Psoas muscle (tissue), 8 donors: ENCODE measurements around the gene RBM18. TPM values are rescaled to one million over a fixed set of nuclear protein-coding genes. Genes with fewer than 3 reads are reported as not detected.

Experiments
- ATAC-seq, 4 donors: fragments of 200-7000 bp; cut with Tn5 transposase; one replicate each; pipeline ENCODE4 v1.9.1; 2020; ENCODE audit warnings: moderate library complexity in 3 of 4, mild to moderate bottlenecking in 2 of 4
- DNase-seq, 2 donors: peaks; one replicate each; pipeline ENCODE4 v3.0.0-alpha.2; 2020
- H3K27ac ChIP-seq: fragments of 200-600 bp; one replicate; pipeline ENCODE4 v1.8.0; 2022
- H3K27me3 ChIP-seq, 3 donors: fragments of 200-600 bp in 1 of 3; one replicate each; pipeline versions ENCODE4 v1.6.1 to v1.8.0; 2013 to 2022; ENCODE audit warnings: low read length in 2 of 3, mild to moderate bottlenecking in 2 of 3, moderate library complexity in 1 of 3; ENCODE audit not compliant: insufficient read depth in 3 of 3
- H3K36me3 ChIP-seq, 2 donors: fragments of 200-600 bp in 1 of 2; one replicate each; pipeline versions ENCODE4 v1.6.1 to v1.8.0; 2013 to 2022; ENCODE audit warnings: low read depth in 1 of 2, mild to moderate bottlenecking in 1 of 2, moderate library complexity in 1 of 2; ENCODE audit not compliant: insufficient read depth in 1 of 2
- H3K4me1 ChIP-seq: fragments of 200-600 bp; one replicate; pipeline ENCODE4 v1.8.0; 2022
- H3K4me3 ChIP-seq: fragments of 200-600 bp; one replicate; pipeline ENCODE4 v1.8.0; 2022; ENCODE audit warnings: mild to moderate bottlenecking
- H3K9me3 ChIP-seq: fragments of 200-600 bp; one replicate; pipeline ENCODE4 v1.8.0; 2022
- WGBS, 3 donors: extraction: QIAGEN DNeasy Blood & Tissue Kit; methylation state at CpG; one replicate each; pipeline versions ENCODE4 v1.1.6 to v1.1.7; 2013; 5-methylcytosine and 5-hydroxymethylcytosine counted together
- intact Hi-C, 2 donors: fragments of 100-400 bp; cut with DNase I; formaldehyde crosslinking; loops; one replicate each; pipeline versions ENCODE4 v1.11.0 to v1.14.2; 2022
- polyA plus RNA-seq, 3 donors: library from polyadenylated mRNA; stranded (reverse); fragments of 200-250 nt; gene quantifications; one replicate each; pipeline ENCODE4 v1.2.3, GENCODE V29; 2013
- total RNA-seq, 4 donors: library from RNA; stranded (reverse); fragmentation: NEBNext Ultra II Directional in 2 of 4; extraction: Animal tissue kit (Norgen Biotek cat#: 25700) in 2 of 4; gene quantifications; one replicate each; pipeline versions ENCODE4 v1.2.1 to v1.2.4, GENCODE V29; 2021 to 2023
- TF ChIP-seq, protein P1 (sequence below): fragments of 200-600 bp; IDR thresholded peaks from one replicate; pipeline ENCODE4 v1.8.0; 2022; ENCODE audit warnings: antibody characterized with exemption
- donor health status: healthy with polysubstance abuse.
- donor health status: DM: no; HTN: no; CAD: no; lungs with moderate emphysema.
- donor health status: Bipolar disorder and iron deficiency.
- donor health status: healthy.
- donor health status: DM: yes; HTN: yes; CAD: no.
- donor health status: DM: no; HTN: no; CAD: no.
- donor health status: DM: no; HTN: no; CAD: no.
- donor health status: DM: yes; HTN: yes; CAD: no.

RBM18 gene
- total and polyA plus RNA-seq, 7 donors = 16.8 to 41.7 (median 33.7) TPM

DNA sequence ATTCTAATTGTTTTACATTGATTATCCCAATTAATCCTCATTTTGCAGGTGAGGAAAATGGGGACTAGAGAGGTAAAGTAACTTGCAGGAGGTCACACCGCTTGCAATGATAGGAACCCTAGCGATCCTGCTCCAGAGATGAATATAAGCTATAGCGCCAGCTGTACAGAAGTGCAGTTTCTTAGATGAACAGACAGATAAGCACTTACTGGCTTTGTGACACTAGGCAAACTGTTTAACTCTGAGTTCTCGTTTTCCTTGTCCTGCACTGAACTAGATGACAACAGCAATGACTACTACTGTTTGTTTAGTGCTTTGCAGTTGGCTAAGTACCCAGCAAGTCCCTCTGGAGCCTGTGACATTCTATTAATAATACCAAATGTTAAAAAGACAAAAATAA lies 47.0 kb downstream of the RBM18 start:
- DNase-seq = no peak
- TF ChIP-seq, protein P1, sequence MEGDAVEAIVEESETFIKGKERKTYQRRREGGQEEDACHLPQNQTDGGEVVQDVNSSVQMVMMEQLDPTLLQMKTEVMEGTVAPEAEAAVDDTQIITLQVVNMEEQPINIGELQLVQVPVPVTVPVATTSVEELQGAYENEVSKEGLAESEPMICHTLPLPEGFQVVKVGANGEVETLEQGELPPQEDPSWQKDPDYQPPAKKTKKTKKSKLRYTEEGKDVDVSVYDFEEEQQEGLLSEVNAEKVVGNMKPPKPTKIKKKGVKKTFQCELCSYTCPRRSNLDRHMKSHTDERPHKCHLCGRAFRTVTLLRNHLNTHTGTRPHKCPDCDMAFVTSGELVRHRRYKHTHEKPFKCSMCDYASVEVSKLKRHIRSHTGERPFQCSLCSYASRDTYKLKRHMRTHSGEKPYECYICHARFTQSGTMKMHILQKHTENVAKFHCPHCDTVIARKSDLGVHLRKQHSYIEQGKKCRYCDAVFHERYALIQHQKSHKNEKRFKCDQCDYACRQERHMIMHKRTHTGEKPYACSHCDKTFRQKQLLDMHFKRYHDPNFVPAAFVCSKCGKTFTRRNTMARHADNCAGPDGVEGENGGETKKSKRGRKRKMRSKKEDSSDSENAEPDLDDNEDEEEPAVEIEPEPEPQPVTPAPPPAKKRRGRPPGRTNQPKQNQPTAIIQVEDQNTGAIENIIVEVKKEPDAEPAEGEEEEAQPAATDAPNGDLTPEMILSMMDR = no peak
- no peak for ATAC-seq
- 86 to 96% (median 87%) methylated on average over 4 of the region's 4 CpGs for WGBS, 3 donors
- no peak overlapping the region for H3K27ac ChIP-seq
- intact Hi-C loops = loop anchor here in 1 of 2 donors (10.0 kb wide), 1 partner anchor 127 kb away; no protein-coding TSS in a partner anchor
- H3K4me1 ChIP-seq = peaks cover 20% of the 10 kb centered on the region
- no peak overlapping the region for H3K4me3 ChIP-seq
- H3K27me3 ChIP-seq = peaks cover 0 to 96% (median 35%) of the 10 kb centered on the region in 3 donors
- H3K36me3 ChIP-seq = no peaks in the 10 kb centered on the region
- no peaks in the 10 kb centered on the region for H3K9me3 ChIP-seq

DNA sequence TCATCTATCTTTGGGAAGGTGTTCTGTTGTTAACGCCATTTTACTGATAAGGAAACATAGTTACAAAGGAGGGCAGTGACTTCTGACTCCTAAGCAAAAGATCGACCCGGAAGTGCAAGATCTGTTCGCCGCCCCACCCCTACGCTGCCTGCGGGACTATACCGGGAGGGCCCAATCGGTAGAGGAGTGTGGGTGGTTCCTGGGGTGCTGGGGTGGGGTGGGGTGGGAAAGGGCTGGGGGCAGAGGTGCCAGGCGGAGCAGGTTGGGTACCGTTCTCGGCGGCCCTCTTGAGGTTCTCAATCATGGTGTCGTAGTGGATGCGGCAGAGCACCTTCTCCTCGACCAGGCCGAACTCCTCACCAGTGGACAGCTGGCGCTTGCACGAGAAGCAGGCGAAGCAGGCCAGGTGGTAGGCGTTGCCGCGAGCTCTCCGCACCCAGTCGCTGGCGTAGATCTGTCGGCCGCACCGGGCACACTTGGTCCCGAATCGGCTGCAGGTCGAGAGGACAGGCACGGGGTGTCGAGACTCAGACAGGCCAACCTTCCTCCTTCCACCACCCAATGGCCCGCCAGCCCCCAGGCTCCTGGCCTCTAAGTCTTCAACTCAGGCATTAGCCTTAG lies 47.7 kb downstream of the RBM18 start:
- intact Hi-C loops = loop anchor here in 1 of 2 donors (10.0 kb wide), 1 partner anchor 128 kb away; no protein-coding TSS in a partner anchor
- Histone ChIP-seq H3K27ac (no peak overlapping the region), H3K36me3 (no peaks in the 10 kb centered on the region), H3K9me3 (no peaks in the 10 kb centered on the region), H3K4me3 (no peak overlapping the region), H3K27me3 (peaks cover 0 to 96% (median 36%) of the 10 kb centered on the region in 3 donors), H3K4me1 (peaks cover 20% of the 10 kb centered on the region)
- ATAC-seq (no peak), DNase-seq (no peak)
- WGBS, 3 donors = 83 to 89% (median 85%) methylated on average over 32 to 35 of the region's 35 CpGs
- TF ChIP-seq, protein P1 = no peak

DNA sequence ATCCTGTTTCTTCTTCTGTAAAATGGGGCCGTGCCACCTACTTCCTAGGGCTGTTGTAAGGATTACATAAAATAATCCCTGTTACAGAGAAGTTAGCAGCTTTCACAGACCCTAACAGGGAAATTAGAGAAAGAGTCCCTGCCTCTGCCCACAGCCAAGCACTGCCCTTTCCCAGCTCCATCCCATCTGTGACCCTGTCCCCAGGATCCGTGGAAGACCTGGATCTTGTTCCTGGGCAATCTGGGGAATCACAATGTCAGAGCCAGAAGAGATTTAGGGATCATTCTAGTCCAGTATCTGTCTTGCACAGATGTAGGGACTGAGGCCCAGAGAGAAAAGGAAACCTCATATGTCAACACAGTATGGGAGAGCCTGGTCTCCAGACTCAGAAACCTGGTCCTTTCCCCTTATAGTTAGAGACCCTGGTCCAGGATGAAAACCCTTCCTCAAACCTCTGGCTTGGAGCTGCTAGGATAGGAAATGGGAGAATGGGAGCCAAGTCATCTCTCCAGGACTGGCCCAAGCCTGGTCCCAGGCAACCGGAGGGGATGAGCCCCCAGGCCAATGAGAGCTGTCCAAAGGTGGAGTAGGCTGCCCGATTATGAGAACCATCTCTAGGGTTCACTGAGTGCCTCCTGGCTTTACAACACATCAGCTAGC lies 48.4 kb downstream of the RBM18 start:
- intact Hi-C loops = loop anchor here in 1 of 2 donors (10.0 kb wide), 1 partner anchor 129 kb away; no protein-coding TSS in a partner anchor
- no peak overlapping the region for H3K4me3 ChIP-seq
- H3K27ac ChIP-seq = no peak overlapping the region
- WGBS, 3 donors = 85 to 87% (median 86%) methylated on average over 4 of the region's 4 CpGs
- TF ChIP-seq, protein P1 = no peak
- DNase-seq (no peak), ATAC-seq (no peak)
- H3K36me3 ChIP-seq = no peaks in the 10 kb centered on the region
- H3K9me3 ChIP-seq = no peaks in the 10 kb centered on the region
- H3K4me1 ChIP-seq = peaks cover 20% of the 10 kb centered on the region
- peaks cover 0 to 95% (median 33%) of the 10 kb centered on the region in 3 donors for H3K27me3 ChIP-seq

DNA sequence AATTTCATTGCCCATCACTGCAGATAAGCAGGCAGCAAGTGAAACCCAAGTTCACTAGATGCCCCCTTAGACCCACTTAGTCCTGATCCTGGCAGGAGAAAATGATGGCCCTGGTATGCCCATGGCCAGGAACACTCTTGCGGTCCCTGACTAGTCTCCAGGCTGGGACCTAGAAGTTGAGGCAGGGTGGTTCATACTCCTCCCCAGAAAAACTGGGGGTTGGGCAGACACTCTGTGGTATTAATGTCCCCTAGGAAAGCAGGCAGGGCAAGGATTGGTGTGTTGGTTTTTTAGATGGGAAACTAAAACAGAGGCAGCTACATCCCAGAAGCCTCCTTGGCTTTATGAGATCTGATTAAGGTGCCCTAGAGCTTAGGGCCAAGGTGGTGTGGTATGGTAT lies 49.0 kb downstream of the RBM18 start:
- ATAC-seq = no peak
- H3K4me1 ChIP-seq = peaks cover 20% of the 10 kb centered on the region
- TF ChIP-seq, protein P1 = no peak
- DNase-seq = no peak
- no peaks in the 10 kb centered on the region for H3K9me3 ChIP-seq
- no peak overlapping the region for H3K4me3 ChIP-seq
- intact Hi-C loops = loop anchor here in 1 of 2 donors (10.0 kb wide), 1 partner anchor 129 kb away; no protein-coding TSS in a partner anchor
- peaks cover 0 to 89% (median 33%) of the 10 kb centered on the region in 3 donors for H3K27me3 ChIP-seq
- no peaks in the 10 kb centered on the region for H3K36me3 ChIP-seq
- H3K27ac ChIP-seq = no peak overlapping the region
- WGBS, 3 donors = 95 to 100% (median 96%) methylated on average over 1 of the region's 1 CpG
